Endothelial cell (in vitro differentiated cells): ENCODE measurements around the gene ADCY7. TPM values are rescaled to one million over a fixed set of nuclear protein-coding genes. Genes with fewer than 3 reads are reported as not detected.

Experiments used
- DNase-seq: peaks from one replicate; pipeline ENCODE4 v3.0.0; 2021; ENCODE audit warnings: low spot score
- H3K27ac Mint-ChIP-seq: one replicate; pipeline ENCODE4 v1.8.0; 2021; ENCODE audit warnings: mixed read lengths, inconsistent platforms; ENCODE audit not compliant: unreplicated experiment
- H3K27me3 Mint-ChIP-seq: one replicate; pipeline ENCODE4 v1.8.0; 2021; ENCODE audit warnings: mild to moderate bottlenecking, moderate library complexity, mixed read lengths, inconsistent platforms; ENCODE audit not compliant: unreplicated experiment
- H3K36me3 Mint-ChIP-seq: one replicate; pipeline ENCODE4 v1.8.0; 2021; ENCODE audit warnings: mild to moderate bottlenecking, low read depth, mixed read lengths, inconsistent platforms; ENCODE audit not compliant: unreplicated experiment
- H3K4me1 Mint-ChIP-seq: one replicate; pipeline ENCODE4 v1.8.0; 2021; ENCODE audit warnings: mild to moderate bottlenecking, mixed read lengths, inconsistent platforms; ENCODE audit not compliant: unreplicated experiment
- H3K4me3 Mint-ChIP-seq: one replicate; pipeline ENCODE4 v1.8.0; 2021; ENCODE audit warnings: mild to moderate bottlenecking, mixed read lengths, inconsistent platforms; ENCODE audit not compliant: unreplicated experiment
- H3K9me3 Mint-ChIP-seq: one replicate; pipeline ENCODE4 v1.8.0; 2021; ENCODE audit warnings: mixed read lengths, inconsistent platforms; ENCODE audit not compliant: unreplicated experiment
- CTCF ChIP-seq: fragments of 200-600 bp; sonication (generic); IDR thresholded peaks from one replicate; pipeline ENCODE4 v1.5.0; 2021; ENCODE audit warnings: antibody characterized with exemption; ENCODE audit not compliant: unreplicated experiment
- total RNA-seq: library from RNA; stranded (reverse); fragmentation: NEBNext Ultra II Directional; extraction: Animal tissue kit (Norgen Biotek cat#: 25700); gene quantifications from one replicate; pipeline ENCODE4 v1.2.1, GENCODE V29; 2021; ENCODE audit not compliant: unreplicated experiment

Gene ADCY7
- total RNA-seq, 1 donor from 2014 or later = 3.2 TPM

- no peaks in the 10 kb centered on the region for H3K4me1 Mint-ChIP-seq
- H3K9me3 Mint-ChIP-seq = no peaks in the 10 kb centered on the region
- DNase-seq = no peak
- H3K4me3 Mint-ChIP-seq = no peak overlapping the region
- peaks cover 4% of the 10 kb centered on the region for H3K27me3 Mint-ChIP-seq
- no peak for TF ChIP-seq CTCF
- H3K36me3 Mint-ChIP-seq = no peaks in the 10 kb centered on the region
- H3K27ac Mint-ChIP-seq = no peak overlapping the region
Measured at GRCh38 chr16:50294955-50295354, 28.6 kb downstream of the ADCY7 start.

GRCh38 chr16:50295541-50296132, 29.3 kb downstream of the ADCY7 start:
- H3K4me1 Mint-ChIP-seq = no peaks in the 10 kb centered on the region
- no peak for TF ChIP-seq CTCF
- H3K4me3 Mint-ChIP-seq = no peak overlapping the region
- peaks cover 3% of the 10 kb centered on the region for H3K27me3 Mint-ChIP-seq
- H3K27ac Mint-ChIP-seq = no peak overlapping the region
- H3K36me3 Mint-ChIP-seq = no peaks in the 10 kb centered on the region
- DNase-seq = no peak
- H3K9me3 Mint-ChIP-seq = no peaks in the 10 kb centered on the region

- no peak for DNase-seq
- TF ChIP-seq CTCF = no peak
- H3K27ac Mint-ChIP-seq = no peak overlapping the region
- no peaks in the 10 kb centered on the region for H3K9me3 Mint-ChIP-seq
- no peaks in the 10 kb centered on the region for H3K36me3 Mint-ChIP-seq
- peaks cover 3% of the 10 kb centered on the region for H3K27me3 Mint-ChIP-seq
- H3K4me1 Mint-ChIP-seq = no peaks in the 10 kb centered on the region
- no peak overlapping the region for H3K4me3 Mint-ChIP-seq
Measured at GRCh38 chr16:50296807-50297206, 30.5 kb downstream of the ADCY7 start.

GRCh38 chr16:50297301-50298074, 31.1 kb downstream of the ADCY7 start:
- peaks cover 3% of the 10 kb centered on the region for H3K27me3 Mint-ChIP-seq
- no peak for DNase-seq
- no peaks in the 10 kb centered on the region for H3K9me3 Mint-ChIP-seq
- no peak overlapping the region for H3K4me3 Mint-ChIP-seq
- TF ChIP-seq CTCF = no peak
- no peak overlapping the region for H3K27ac Mint-ChIP-seq
- no peaks in the 10 kb centered on the region for H3K36me3 Mint-ChIP-seq
- H3K4me1 Mint-ChIP-seq = no peaks in the 10 kb centered on the region

- Mint-ChIP-seq H3K4me3 (no peak overlapping the region), H3K9me3 (no peaks in the 10 kb centered on the region), H3K4me1 (no peaks in the 10 kb centered on the region), H3K36me3 (no peaks in the 10 kb centered on the region), H3K27me3 (peaks cover 3% of the 10 kb centered on the region), H3K27ac (no peak overlapping the region)
- no peak for TF ChIP-seq CTCF
- no peak for DNase-seq
Measured at GRCh38 chr16:50298075-50298460, 31.7 kb downstream of the ADCY7 start.
